ENCODE results near the gene SQSTM1.
"Not testable (repeated sequence)": the region's sequence is repeated elsewhere in the genome, so short reads cannot be mapped to it uniquely, and the experiment has no call there.

The SQSTM1 gene

GRCh38 chr5:179870952-179871351 is 50.2 kb downstream of the SQSTM1 start:
- Histone ChIP-seq H3K27ac (replicated peaks) (no peak overlapping the region), H3K27me3 (ENCODE audit: insufficient read depth, poor library complexity, severe bottlenecking) (no peaks in the 10 kb centered on the region), H3K4me3 (replicated peaks; ENCODE audit: insufficient read depth, low read length) (no peak overlapping the region)
- no peak for TF ChIP-seq GABPA (IDR thresholded peaks at IDR 0.05; ENCODE audit: low read depth)
- TF ChIP-seq CTCF (IDR thresholded peaks at IDR 0.05; ENCODE audit: insufficient read depth, low read length) = no peak
- no peak for TF ChIP-seq SPI1 (IDR thresholded peaks at IDR 0.05; ENCODE audit: borderline replicate concordance, low read depth)
- no peak for TF ChIP-seq REST (IDR thresholded peaks at IDR 0.05; ENCODE audit: insufficient replicate concordance, low read depth)
- no peak for TF ChIP-seq POLR2AphosphoS5 (IDR thresholded peaks at IDR 0.05; ENCODE audit: low read depth)
- DNase-seq (ENCODE audit: low read depth in 1 of 2, low spot score in 1 of 2) = no peak

GRCh38 chr5:179871533-179871932 is 50.8 kb downstream of the SQSTM1 start:
- not testable (repeated sequence) for H3K27me3 ChIP-seq (ENCODE audit: insufficient read depth, poor library complexity, severe bottlenecking); DNase-seq (ENCODE audit: low read depth in 1 of 2, low spot score in 1 of 2); H3K27ac ChIP-seq (replicated peaks); H3K4me3 ChIP-seq (replicated peaks; ENCODE audit: insufficient read depth, low read length)

- H3K27ac ChIP-seq (replicated peaks) = no peak overlapping the region
- no peak for DNase-seq (ENCODE audit: low read depth in 1 of 2, low spot score in 1 of 2)
- no peaks in the 10 kb centered on the region for H3K27me3 ChIP-seq (ENCODE audit: insufficient read depth, poor library complexity, severe bottlenecking)
- no peak for TF ChIP-seq CTCF (IDR thresholded peaks at IDR 0.05; ENCODE audit: insufficient read depth, low read length)
- no peak overlapping the region for H3K4me3 ChIP-seq (replicated peaks; ENCODE audit: insufficient read depth, low read length)
These were observed 51.5 kb downstream of the SQSTM1 start for GRCh38 chr5:179872055-179872827.

GRCh38 chr5:179872828-179873575 is 52.3 kb downstream of the SQSTM1 start:
- Histone ChIP-seq H3K27me3 (ENCODE audit: insufficient read depth, poor library complexity, severe bottlenecking) (no peaks in the 10 kb centered on the region), H3K4me3 (replicated peaks; ENCODE audit: insufficient read depth, low read length) (no peak overlapping the region), H3K27ac (replicated peaks) (no peak overlapping the region)
- TF ChIP-seq REST (IDR thresholded peaks at IDR 0.05; ENCODE audit: insufficient replicate concordance, low read depth) = no peak
- TF ChIP-seq SPI1 (IDR thresholded peaks at IDR 0.05; ENCODE audit: borderline replicate concordance, low read depth) = no peak
- no peak; the same call in 1 of the 2 replicates for TF ChIP-seq POLR2AphosphoS5 (IDR thresholded peaks at IDR 0.05; ENCODE audit: low read depth)
- no peak for TF ChIP-seq CTCF (IDR thresholded peaks at IDR 0.05; ENCODE audit: insufficient read depth, low read length)
- TF ChIP-seq GABPA (IDR thresholded peaks at IDR 0.05; ENCODE audit: low read depth) = no peak
- DNase-seq (ENCODE audit: low read depth in 1 of 2, low spot score in 1 of 2) = no peak
